HG02571 (cell line): Measurements from ENCODE around the gene FLOT1.
A peak's percentile ranks its signal among the peaks of the same experiment; 100 is the strongest.

Source experiments
- ATAC-seq: cut with Tn5 transposase; IDR thresholded peaks from one replicate; pipeline ENCODE4 v1.9.1; 2021; ENCODE audit warnings: mild to moderate bottlenecking, moderate library complexity; ENCODE audit not compliant: unreplicated experiment

Gene FLOT1, protein sequence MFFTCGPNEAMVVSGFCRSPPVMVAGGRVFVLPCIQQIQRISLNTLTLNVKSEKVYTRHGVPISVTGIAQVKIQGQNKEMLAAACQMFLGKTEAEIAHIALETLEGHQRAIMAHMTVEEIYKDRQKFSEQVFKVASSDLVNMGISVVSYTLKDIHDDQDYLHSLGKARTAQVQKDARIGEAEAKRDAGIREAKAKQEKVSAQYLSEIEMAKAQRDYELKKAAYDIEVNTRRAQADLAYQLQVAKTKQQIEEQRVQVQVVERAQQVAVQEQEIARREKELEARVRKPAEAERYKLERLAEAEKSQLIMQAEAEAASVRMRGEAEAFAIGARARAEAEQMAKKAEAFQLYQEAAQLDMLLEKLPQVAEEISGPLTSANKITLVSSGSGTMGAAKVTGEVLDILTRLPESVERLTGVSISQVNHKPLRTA

DNA sequence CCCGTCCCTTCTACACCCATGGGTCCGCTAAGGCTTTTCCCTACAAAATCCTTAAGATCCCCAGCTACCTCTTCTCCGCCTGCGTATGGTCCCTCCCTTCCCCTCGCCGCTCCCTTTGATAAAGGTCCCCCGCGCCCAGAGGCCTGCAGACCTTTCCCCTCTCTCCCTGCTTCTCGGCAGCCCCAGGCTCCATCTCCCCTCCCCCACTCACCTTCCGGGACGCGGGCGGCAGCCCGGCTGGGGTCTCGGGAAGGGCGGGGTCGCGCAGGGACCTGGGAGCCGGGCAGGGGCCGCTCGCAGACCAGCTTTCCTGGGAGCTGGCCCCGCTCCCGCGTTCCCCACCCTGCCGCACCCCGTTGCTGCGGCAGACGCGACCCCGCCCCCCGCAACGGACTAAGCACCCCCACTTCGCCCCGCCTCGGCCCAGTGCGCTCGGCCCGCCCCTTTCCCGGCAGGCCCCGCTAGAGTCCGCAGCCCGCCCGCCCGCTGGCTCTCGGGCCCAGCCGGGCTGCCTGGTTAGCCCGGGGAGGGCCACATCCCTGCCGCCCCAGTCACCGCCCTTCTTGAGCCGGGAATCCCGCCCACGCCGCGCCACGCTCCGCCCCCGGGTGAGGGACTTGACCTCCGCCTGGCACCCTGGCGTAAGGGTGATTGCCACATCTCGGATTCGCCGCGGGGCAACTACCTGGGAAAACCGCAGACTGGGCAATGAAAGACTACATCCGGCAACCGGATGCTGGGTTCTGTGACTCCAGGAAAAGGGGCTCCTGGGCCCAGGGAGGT, at the start of gene FLOT1:
FLOT1 (minus strand) TSS at position 372 of the 783 bp plus-strand sequence. CDS start 498 bp downstream, outside the sequence.
- ATAC-seq: peak; percentile 67

DNA sequence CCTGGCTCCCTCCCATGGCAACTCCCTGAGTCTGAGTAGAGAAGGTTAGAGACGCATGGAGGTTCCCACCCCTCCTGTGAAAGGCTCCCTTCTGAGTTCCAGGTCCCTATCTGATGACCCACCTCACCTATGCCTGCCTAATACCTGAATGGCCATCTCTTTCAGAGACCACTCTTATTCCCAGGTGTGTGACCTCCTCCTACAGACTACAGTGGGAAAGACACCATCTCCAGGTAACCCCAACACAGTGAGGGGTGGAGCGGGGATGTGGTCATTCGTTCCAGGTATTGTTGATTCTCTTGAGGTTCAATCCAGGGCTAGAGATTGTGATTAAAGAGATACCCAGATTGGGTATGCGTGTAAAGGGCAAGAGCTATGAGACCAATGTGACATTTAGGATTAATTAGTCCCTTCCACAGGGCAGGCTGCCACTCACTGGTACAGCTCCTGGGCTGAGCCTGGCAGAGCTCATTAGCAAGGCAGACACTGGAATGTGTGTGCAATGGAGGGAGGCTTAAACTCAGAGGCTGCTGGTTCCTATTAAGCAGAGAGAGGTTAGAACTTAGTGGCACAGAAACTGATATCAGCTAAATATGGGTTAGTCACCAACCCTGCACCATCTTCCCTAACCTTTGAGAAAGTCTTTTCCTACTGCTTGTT, 48.4 kb upstream of the FLOT1 start:
- no peak for ATAC-seq

DNA sequence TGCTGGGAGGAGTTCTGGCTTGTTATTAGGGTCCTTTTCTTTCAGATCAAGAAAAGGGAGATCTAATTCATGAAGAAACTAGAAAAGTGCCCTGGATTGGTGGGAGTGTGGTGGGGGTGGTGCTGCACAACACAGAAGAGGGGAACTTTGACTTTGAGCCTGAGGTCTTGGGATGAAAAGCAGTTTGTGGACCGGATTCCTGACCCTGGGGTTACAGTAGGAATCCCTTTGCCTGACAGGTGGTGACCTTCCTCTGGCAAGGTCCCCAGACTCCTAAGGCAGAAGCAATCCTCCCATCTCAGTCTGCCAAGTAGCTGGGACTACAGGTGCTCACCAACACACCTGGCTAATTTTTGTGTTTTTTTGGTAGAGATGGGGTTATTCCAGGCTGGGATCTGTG, 47.1 kb upstream of the FLOT1 start:
- ATAC-seq: no peak

DNA sequence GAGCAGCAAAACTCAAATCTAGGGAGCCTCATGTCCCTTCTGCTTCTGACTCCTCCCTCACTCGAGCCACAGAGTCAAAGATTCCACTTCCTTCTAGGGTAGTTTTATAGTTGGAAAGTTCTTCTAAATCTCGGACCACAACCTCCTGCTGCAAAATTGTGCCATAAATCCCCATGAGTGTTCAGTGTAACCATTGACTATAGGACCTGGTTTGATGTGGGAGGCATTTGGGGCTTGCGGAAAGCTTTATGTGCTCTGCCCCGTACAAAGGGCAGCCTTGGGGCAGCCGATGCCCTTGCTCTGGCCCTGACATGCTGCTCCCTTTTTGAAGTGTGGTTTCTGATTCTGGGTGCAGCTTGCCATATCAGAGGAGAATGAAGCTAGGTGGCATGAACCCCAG, 45.5 kb upstream of the FLOT1 start:
- ATAC-seq: no peak

DNA sequence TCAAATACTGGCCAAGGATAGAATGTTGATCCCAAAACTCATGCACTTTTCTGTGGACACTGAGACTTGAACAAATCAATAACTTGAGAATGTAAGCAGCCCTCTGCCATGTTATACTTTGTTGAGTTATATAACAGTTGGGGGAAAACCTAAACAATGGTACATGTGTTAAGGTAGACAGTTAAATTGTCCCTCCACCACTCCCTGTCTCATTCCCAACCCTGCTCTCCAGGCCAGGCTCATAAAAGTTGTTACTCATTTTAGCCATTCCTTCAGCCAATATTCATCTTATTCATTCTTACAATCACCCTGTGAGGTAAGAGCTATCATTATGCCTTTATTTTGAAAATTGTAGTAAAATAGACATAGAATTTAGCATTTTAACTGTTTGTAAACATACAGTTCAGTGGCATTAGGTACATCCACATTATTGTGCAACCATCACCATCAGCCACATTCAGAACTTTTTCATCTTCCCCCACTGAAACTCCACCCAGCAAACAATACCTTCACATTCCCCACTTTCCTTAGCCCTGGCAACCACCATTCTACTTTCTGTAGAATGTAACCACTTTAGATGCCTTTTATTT, 40.0 kb upstream of the FLOT1 start:
- ATAC-seq: no peak

DNA sequence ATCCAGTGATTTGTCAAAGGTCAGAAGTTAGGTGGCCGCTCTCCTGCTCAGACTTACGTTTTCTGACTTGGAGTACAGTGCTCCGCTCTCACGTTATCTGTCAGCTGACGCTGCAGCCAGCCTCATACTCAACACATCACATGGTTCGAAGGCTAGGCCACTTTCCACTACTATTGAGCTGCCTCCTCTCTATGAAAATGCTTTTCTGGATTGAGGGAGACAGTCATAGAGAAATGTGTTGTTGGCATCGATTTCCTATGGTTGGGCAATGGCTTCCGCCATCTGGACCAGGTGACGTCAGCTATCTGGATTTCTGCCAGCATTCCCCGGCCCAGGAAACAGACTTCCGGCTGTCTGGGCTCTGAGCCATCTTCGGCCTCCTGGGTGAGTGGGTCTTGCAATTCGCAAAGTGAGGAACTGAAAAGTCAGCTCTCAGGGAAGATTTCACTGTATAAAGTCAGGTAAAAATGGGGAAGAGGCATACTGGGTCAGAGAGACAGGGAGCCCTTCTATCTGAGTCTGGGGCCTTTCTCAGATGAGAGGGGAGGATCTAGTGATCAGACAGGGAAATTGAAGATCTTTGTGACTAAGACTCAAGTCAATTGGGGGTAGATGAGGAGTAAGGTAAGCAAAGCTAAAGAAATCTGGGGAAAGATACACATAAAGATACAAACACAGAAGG, 39.4 kb upstream of the FLOT1 start:
- no peak for ATAC-seq

DNA sequence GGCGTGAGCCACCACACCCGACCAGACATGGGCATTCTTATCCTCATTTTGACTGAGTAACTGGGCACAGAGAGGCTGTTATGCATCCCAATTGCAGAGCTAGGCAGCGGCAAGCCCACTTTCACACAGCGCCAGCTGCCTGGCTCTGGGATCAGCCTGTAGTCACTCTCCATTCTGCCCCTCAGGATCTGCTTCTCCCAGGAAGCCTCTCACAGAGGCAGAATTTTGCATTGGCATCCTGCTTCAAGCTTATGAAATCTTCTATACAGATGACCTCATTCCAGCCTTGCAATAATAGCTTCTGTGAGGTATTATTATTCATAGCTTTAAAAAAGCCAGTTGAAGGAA, 38.9 kb upstream of the FLOT1 start:
- ATAC-seq: no peak

DNA sequence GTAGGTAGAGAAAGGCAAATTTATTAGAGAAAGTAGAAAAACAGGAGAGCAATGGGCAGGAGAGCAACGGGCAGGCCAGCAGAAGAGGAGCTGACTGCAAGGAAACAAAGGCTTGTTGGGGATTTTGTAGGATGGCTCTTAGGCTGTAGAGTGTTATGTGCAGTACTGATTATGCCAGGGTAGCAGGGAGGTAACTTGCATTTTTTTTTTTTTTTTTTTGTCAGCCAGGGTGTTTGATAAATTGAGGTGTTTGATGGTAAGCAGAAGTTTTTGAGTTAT, 38.1 kb upstream of the FLOT1 start:
- ATAC-seq: no peak

DNA sequence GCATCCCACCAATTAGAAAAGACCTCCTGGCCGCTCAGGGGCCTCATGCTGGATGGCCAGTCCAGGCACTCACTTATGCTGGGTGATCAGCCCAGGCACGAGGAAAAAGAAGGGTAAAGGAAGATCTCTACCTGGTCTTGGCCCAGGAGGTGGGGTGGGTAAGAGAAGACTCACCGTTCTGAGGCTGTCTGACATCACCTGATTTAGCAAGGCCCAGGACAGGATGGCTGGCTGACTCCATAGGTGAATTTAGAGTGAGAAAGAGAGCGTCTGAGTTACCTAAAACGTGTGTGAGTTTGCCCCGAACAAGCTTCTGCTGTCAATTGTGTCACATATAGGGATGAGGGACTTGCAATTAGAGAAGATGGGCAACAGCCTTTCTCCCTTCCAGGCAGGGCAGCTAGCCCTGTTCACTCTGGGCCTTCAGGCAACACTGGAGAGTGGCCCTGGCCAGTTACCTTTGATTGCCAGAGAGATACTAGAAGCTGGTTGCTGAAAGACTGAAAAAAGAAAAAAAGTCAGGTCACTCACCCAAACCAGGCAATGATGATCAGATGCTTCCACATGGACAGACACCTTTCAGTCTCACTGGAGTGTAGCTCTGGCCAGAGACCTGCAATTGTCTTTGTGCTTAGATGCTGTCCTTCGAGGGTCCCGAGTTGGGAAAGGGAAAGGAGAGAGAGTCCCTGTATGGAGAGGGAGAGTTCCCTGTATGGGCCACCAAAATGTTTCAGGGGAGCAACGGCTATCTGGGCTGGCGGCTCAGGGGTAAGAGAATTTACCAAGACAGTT, 37.6 kb upstream of the FLOT1 start:
- ATAC-seq: no peak

DNA sequence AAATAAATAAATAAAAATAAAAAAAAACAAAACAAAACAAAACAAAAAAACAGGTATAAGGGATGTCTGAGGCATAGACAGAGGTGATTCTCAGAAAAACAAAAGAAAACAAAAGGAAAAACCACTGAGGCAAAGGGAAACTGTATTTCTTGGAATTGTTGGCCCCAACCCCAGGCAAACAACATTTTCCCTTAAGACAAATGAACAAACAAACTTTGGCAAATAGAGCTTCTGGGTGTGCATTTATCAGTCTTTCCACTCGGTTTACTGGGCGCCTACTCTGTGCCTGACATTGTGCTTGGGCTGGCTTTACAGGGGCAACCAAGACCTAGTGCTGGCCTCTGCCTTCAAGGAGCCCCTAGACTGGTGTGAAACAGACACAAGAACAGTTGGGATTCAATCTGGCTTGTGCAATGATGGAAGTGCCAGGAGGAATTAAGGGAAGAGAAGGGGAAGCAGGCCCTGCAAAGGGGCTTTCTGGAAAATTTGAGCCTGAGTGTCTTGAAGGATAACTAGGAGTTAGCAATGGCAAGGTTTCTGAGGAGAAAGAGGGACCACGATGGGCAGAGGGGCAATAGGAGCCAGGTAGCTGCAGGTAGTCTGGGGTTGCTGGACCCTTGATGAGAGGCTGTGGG, 35.6 kb upstream of the FLOT1 start:
- ATAC-seq: no peak

DNA sequence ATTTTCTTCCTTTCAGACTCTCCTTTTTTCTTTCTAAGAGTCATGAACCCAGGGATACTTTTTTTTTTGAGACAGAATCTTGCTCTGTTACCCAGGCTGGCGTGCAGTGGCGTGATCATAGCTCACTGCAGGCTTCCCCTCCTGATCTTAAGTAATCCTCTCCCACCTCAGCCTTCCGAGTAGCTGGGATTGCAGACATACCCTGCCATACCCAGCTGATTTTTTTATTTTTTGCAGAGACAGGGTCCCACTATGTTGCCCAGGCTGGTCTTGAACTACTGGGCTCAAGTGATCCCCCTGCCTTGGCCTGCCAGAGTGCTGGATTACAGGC, 34.6 kb upstream of the FLOT1 start:
- ATAC-seq: no peak

DNA sequence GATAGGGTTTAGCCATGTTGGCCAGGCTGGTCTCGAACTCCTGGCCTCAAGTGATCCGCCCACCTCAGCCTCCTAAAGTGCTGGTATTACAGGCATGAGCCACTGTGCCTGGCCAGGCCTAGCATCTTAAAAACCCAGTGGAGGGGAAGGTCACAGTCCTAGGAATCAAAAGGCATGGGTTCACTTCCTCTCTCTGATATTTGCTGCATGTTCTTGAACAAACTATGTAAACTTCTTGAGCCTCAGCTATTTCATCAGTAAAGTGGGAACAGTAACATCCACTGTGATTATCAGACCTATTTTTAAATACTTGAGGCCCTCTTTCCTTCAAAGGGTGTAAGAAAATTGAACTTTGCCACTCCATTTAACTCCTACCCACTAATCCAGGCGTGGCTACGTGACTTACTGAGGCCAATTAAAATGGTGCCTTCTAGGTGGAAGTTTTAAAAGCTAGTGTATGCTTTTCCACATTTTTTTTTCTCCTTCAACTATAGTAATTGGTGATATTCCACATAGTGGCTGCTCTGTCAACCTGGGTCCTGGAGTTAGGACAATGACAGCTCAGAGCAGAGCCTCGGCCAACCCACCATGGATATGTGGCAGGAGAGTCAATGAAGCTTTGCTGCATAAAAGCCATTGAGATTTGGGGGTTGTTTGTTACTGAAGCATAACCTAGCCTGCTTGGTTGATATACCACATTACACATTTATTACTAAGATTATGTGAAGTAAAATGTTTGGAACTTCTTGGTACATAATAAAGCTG, 34.1 kb upstream of the FLOT1 start:
- ATAC-seq: no peak

DNA sequence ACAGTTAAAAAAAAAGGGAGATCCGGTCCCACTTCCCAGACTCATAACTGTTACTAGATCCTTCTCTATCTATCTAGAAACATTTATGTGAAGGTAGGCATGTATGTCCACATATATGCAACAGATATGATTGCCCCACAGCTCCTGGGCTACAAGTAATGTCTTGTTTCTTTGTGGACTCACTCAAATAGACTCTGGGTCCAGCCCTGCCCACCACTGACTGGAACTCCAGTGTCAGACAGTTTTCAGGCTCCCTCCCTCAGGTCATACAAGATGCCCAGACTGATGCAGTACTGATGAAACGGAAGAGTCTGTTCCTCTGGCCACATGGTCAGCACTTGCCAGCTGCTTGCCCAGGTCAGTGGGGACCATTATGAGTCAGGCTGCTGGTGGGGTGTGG, 32.6 kb upstream of the FLOT1 start:
- ATAC-seq: no peak

DNA sequence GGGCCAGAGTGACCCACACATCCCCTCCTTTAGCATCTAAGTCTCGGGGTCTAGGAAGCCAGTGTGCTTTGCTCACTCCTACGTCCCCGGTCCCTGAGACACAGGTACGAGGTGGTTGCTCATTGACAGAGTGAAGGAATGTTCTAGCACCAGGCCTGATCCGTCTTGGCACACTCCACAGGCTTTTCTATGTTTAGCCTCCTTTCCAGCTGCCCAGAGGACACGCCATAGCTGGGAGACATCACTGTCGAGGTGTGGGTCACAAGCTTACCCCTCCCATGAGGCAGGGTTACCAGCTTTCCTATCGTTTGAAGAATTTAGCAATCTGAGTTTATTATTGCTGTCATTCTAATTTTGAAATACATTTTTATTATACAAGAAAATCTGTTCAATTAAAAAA, 32.2 kb upstream of the FLOT1 start:
- ATAC-seq: no peak

DNA sequence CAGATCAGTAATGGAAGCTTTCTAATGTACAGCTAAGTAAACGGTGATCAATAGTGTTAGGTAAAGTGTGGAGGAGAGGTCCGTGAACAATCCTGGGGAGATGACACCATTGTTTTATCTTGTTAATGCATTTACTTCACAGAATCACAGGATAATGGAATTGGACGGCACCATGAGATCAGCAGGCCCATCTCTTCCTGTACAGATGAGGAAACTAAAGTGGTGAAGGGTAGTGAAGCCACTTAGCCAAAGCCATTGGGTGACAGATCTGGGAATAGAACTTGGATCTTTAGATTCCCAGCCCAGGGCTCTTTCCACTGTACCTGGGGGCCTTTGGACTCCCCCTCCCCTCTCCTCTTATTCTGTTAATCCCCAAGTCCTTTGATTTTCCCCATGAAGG, 28.1 kb upstream of the FLOT1 start:
- ATAC-seq: no peak

DNA sequence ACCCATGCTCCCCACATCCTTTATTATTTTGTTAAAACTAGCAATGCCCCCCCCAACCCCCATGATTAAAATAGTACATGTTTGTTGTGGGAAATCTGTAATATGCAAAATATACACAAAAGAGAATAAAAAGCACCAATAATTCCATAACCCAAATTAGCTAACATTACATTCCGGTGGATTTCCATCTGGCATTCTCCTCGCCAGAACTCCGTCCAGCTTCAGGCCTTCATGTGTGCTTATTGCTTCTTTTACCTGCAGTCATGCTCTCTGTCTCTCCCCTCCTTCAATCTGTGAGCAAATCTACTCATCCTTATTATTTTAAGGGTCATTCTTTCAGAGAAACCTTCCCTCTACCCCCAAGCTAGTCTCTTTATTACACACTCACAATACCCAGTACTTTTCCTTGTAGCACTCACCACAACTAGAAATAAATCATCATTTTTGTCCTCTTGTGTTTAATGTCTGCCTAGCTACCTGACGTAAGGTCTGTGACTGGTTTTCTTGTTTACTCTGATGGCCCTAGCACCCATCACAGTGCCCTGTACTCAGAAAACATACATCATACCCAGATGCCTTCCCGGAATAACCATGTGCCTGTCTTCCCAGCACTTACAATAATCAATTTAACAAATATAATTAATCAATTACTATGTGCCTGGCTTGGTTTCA, 27.5 kb upstream of the FLOT1 start:
- ATAC-seq: no peak

DNA sequence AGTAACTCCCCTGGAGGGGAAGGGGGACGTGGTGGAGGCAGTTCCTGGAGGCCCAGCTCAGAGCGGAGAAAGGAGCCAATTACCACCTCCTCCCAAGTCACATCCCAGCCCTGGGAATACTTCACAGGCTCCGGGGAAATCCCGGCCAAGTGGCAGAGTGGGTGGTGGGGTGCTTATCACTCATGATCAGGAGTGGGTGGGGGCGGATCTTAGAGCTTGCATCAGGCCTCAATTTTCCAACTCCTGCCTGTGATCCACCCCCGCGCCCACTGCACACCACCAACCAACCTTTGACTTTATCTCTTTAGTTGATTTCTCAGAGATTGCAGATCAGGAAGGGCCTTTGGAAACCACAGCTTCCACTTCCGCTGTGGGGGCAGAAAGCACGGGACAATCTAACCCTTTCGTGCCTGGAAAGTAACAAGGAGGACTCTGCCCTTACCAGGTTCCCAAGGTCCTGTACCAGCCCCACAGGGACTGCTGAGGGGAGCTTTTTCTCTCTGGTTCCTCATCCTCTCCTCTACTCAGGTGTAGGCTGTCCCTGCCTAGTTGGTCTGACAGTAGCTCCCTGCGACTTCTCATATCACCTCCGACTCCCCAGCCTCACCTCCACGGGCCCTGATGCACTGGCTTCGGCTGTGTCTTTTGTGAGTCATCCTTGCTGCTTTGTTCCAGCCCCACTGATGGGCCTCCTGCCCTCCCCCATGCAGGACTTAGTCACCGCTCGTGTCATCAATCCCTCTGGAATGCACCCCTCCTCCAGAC, 26.8 kb upstream of the FLOT1 start:
- no peak for ATAC-seq

DNA sequence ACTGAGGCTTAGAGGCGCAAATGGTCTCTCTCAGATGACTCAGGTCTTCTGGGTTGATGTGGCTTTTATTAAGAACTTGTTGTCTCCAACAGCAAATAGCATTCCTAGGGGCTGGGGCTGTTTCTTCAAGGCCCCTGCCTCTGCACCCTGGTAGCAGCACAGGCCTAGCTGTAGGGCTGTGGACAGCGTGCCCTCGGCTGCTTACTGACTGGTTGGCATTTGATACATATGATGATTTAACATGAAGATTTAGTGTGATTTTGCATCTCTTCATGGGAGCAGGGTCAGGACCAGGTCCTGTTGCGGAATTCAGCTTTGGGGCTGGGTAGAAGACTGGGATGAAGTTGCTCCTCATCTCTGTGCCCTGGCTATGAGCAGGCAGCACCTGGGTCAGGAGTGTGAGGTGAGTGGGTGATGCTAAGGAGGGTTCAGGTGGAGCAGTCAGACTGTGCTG, 26.2 kb upstream of the FLOT1 start:
- no peak for ATAC-seq
